CD4-positive, alpha-beta T cell treated with Interleukin-6 for 4 hours (primary cell): Measurements from ENCODE around the gene LIG4.
A peak's percentile ranks its signal among the peaks of the same experiment; 100 is the strongest.
"Not testable (repeated sequence)": the region's sequence is repeated elsewhere in the genome, so short reads cannot be mapped to it uniquely, and the experiment has no call there.

Experiments
- DNase-seq: peaks from one replicate; pipeline ENCODE4 v3.0.0-alpha.2; 2020; ENCODE audit warnings: mixed read lengths

Gene LIG4

GRCh38 chr13:108215436-108215835, at the start of gene LIG4:
Gene LIG4, minus strand, starts transcription at chr13:108215536. Its CDS starts 4,268 bp downstream, at chr13:108211268.
- DNase-seq = peak; percentile 93

GRCh38 chr13:108263621-108264355, 48.5 kb upstream of the LIG4 start:
- no peak for DNase-seq

DNA sequence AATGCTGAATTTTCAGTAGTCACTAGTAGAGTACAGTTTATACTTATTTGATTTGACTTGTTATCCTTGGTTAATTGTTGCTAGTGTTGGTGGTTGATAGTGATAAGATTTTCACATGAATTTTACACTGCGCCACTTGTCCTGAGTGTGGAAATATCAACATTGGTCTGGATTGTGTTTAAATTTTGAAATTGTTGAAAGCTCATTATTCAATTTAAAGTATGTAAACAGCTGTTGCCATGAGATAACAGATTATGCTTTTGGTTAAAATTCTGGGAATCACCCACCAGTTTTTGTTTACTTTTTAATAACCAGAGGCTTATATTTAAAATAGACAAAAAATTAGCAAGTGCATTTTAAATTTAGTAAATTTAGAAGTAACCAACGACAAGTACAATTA, 41.9 kb upstream of the LIG4 start:
- no peak for DNase-seq

DNA sequence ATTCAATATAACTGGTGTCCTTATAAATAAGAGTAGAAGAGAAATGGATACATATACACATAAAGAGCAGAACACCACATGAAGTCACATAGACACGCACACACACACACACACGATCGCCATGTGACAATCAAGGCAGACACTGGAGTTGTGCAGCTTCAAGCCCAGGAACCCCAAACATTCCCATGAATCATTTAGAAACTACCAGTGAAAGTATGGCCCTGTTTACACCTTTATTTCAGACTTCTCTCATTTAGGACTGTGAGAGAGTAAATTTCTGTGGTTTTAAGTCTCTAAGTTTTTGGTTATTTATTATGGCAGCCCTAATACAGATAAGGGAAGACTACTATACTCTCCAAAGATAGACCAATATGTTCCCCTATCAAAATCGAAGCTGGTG, 33.8 kb upstream of the LIG4 start:
- no peak for DNase-seq

DNA sequence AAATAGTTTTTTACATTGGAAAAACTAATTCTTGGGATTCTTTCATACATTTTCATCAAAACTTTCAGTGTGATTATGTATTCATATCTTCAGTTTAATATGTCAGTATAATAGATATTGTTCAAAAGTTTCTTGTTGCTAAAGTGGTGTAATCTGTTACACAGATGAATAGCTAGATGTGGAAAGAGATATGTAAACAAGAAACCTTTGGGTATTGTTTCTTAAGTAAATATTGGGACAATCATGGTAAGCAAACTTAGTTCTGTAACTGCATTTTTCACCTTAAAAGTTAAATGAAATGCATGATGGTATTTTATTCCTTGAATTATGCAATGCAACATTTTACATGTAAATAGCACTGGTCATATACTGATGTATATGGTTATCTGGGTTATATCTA, 15.0 kb upstream of the LIG4 start:
- no peak for DNase-seq

- DNase-seq = peak; percentile 41
Measured at GRCh38 chr13:108227651-108228272, 12.4 kb upstream of the LIG4 start.

- DNase-seq = no peak
Measured at GRCh38 chr13:108226184-108226583, 10.8 kb upstream of the LIG4 start.

GRCh38 chr13:108225440-108225839, 10.1 kb upstream of the LIG4 start:
- no peak for DNase-seq

DNA sequence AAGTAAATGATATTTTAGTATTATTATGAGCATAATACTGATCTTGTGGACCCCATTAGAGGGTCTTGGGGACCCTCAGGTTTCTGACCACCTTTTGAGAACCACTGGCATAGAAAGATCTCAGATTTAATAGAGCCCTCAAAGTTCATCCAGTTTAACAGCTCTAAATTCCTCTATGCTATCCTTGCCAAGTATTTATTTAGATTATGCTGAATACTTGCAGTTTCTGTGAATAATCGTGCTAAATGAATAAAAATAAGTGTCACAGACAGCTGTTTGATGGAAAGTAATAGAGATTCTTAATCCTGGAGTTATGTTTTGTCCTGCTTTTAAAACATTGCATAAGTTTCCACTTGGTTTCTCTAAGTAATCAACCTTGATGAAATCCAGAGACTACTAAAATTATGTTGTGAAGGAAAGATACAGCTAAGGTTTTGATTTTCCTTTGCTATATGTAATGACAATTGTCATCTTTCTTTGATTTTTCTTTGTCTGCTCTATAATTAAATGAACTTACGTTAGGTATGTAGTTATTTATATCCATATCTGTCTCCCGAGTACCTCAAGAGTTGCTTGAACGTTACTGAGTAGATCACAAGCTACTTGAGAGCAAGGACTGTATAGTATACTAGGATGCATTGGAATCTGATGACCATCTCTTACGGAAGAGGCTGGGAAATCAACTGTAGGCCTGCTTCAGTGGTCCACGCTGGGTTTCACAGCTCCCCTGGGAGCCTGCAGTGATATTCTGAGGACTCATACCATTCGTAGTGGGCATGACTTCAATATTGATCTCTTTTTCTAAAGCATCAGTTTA, 8.6 kb upstream of the LIG4 start:
- no peak for DNase-seq

- peak; percentile 23 for DNase-seq
Measured at GRCh38 chr13:108220041-108220440, 4.7 kb upstream of the LIG4 start.

GRCh38 chr13:108218044-108218974, 3.0 kb upstream of the LIG4 start, which contains the start of gene ABHD13:
Gene ABHD13, plus strand, starts transcription at chr13:108218392. Its CDS starts 10,827 bp downstream, at chr13:108229219.
- DNase-seq = peak; percentile 91

- not testable (repeated sequence) for DNase-seq
Measured at GRCh38 chr13:108217307-108218043, 2.1 kb upstream of the LIG4 start.

DNA sequence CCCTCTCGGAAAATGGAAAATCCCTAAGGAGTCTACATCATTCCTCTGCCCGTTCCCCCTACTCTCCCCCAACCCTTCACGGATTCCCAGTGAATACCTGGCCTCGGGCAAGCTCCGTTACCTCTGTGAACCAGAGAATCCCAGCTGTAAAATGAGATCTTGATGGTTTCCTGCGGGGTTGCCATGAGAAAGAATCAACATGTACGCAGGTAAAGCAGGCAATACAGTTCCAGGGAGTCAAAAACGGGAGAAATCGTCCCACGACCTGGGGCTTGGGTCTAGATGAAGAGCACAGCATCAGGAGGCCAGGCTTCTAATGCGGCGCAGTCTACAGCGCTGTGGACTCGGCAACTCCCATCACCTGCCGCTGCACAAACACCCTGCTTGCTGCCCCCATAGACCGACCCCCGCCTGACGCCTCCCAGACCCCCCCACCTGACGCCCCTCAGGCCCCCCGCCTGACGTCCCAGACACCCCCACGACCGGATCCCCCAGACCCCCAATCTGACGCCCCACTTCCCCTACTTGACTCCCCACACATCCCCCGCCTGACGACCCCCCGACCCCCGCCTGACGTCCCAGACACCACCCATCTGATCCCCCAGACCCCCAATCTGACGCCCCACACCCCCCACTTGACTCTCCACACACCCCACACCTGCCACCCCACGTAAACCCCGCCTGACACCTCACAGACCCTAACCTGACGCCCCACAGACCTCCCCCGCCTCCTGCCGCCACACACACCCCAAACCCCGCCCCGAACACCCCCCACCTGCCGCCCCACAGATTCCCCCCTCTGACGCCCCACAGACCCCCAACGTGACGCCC, 680 bp downstream of the LIG4 start:
- DNase-seq = no peak

- DNase-seq = no peak
Measured at GRCh38 chr13:108213946-108214345, 1.4 kb downstream of the LIG4 start.

GRCh38 chr13:108212886-108213285, 2.5 kb downstream of the LIG4 start:
- no peak for DNase-seq

GRCh38 chr13:108210551-108210950, 4.8 kb downstream of the LIG4 start:
- no peak for DNase-seq

DNA sequence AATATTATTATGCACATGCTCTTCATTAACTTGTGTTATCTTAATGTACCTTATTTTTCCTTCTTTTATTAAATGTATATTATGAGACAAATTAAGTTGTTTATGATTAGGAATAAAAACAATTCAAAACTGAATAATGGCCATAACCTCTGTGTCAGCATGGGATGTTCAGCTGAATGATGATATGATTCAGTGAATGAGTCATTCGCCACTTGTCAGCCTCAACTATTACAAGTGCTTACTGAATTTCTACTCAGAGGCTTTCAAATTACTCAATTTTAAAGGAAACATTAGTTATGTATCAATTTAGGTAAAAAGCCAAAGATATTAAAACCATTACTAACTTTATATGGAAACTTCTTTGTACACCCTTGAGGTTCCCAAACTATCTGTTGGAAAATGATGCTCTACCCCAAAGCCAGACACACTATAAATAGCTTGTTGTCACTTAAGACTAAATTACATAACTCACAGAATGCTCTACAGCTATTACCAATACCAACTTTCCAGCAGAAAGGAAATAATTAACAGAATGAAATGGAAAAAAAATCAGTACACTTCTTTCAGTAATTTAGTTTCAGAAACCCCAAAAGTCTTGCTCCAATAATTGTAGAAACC, 14.4 kb downstream of the LIG4 start:
- DNase-seq = no peak

DNA sequence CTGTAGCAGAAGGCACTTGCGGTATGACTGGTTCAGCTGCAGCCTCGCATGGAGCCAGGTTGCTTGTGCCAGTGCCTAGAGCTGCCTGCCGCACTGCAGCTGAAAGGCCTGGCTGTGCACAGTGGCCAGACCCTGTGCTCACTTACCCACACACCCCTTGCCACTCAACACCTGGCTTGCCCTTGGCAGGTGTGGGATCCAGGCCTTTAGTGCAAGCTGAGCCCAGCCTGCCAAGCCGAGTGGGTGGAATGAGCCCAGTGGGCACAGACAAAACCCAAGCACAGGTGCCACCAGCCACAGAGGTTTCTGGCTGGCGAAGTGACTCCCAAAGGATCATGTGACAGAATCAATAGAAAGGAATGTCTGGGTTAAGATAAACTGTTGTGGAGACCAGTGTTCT, 19.5 kb downstream of the LIG4 start:
- DNase-seq = no peak

DNA sequence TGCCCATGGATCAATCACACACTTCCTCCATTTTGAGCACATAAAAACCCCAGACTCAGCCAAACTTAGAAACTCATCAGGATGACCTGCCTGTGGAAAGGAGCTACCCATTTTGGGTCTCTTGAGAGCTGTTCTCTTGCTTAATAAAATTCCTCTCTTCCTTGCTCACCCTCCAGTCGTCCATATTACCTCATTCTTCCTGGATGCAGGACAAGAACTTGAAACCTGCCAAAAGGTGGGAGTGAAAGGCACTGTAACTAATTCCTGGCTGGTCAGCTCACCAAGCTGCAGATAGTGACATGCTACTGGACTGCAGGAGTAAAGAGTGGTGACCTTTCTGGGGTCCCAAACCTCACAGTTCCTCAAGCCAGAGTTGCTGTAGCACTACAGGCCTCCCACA, 20.2 kb downstream of the LIG4 start:
- DNase-seq = no peak

DNA sequence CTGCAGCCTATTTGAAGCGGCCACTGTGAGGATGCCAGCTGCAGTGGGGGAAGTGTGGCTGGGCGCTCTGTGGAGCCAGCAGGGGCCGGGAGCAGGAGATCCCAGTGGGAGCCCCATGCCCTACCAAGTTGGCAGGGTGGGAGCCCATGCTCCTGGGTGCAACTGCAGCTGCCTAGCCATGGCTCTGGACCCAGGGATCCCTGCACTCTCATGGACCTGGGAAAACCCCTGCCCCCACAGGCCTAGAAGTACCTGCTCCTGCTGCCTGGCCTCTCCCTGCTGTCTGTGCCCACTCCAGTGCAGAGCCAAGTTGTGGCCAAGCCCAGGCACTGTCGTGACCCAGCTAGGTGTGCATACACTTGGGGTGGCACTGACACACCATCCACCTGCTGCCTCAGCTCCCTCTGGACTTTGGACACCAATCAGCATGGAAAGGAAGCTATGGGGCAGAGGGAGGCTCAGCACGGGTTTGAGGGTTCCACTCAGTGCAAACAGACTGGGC, 20.9 kb downstream of the LIG4 start:
- DNase-seq = no peak
